GM12891 (cell line): ENCODE results near the gene BDP1.
"Not testable (repeated sequence)": the region's sequence is repeated elsewhere in the genome, so short reads cannot be mapped to it uniquely, and the experiment has no call there.

Experiments
- DNase-seq: peaks from one replicate; pipeline ENCODE4 v3.0.0; 2011; ENCODE audit warnings: low spot score; ENCODE audit not compliant: insufficient read length
- FAIRE-seq: peaks from 2 replicates; lab custom pipeline; 2011; peaks lifted over from hg19 to GRCh38; lab: Jason Lieb, UNC
- PAX5 ChIP-seq: IDR thresholded peaks from 2 replicates; pipeline ENCODE4 v1.6.1; 2011; ENCODE audit warnings: low read length, moderate library complexity, mild to moderate bottlenecking; ENCODE audit not compliant: insufficient read depth, severe bottlenecking
- POLR2A ChIP-seq: IDR thresholded peaks from 2 replicates; pipeline ENCODE4 v1.6.1; 2011; ENCODE audit warnings: low read depth, low read length, control low read depth
- POLR2AphosphoS5 ChIP-seq: IDR thresholded peaks from 2 replicates; pipeline ENCODE4 v1.6.1; 2011; ENCODE audit warnings: low read depth, low read length, control low read depth
- POU2F2 ChIP-seq: IDR thresholded peaks from 2 replicates; pipeline ENCODE4 v1.6.1; 2011; ENCODE audit warnings: low read depth, mild to moderate bottlenecking, control low read depth, low read length, moderate library complexity
- SPI1 ChIP-seq: IDR thresholded peaks from 2 replicates; pipeline ENCODE4 v1.6.1; 2011; ENCODE audit warnings: low read depth, low read length, control low read depth
- TAF1 ChIP-seq: IDR thresholded peaks from 2 replicates; pipeline ENCODE4 v1.6.1; 2011; ENCODE audit warnings: low read depth, low read length, control low read depth

The BDP1 gene

GRCh38 chr5:71576241-71576640 lies 120.8 kb downstream of the BDP1 start:
- DNase-seq, result no peak
- FAIRE-seq, result no peak
- TF ChIP-seq POLR2AphosphoS5 (no peak), TAF1 (no peak), POU2F2 (no peak)

- not testable (repeated sequence) for FAIRE-seq, DNase-seq
Measured at GRCh38 chr5:71577839-71578238, 122.4 kb downstream of the BDP1 start.

GRCh38 chr5:71582945-71583584 lies 127.6 kb downstream of the BDP1 start:
- no peak for TF ChIP-seq POLR2A
- TF ChIP-seq TAF1, result no peak
- no peak for TF ChIP-seq POLR2AphosphoS5
- TF ChIP-seq PAX5, result no peak
- no peak for TF ChIP-seq POU2F2
- TF ChIP-seq SPI1, result no peak
- FAIRE-seq (no peak), DNase-seq (no peak)

- no peak for TF ChIP-seq TAF1
- no peak for TF ChIP-seq SPI1
- TF ChIP-seq POLR2AphosphoS5, result no peak
- TF ChIP-seq POLR2A, result no peak
- TF ChIP-seq POU2F2, result no peak
- no peak for FAIRE-seq
- no peak for DNase-seq
Measured at GRCh38 chr5:71586052-71586940, 130.8 kb downstream of the BDP1 start.

GRCh38 chr5:71586941-71587765 lies 131.7 kb downstream of the BDP1 start, which contains the start of gene MCCC2:
Gene MCCC2 (plus strand): TSS chr5:71587340. CDS start chr5:71587426, 86 bp downstream.
- TF ChIP-seq SPI1 (peak; percentile 19; the same call in 1 of the 2 replicates), POLR2A (peak; percentile 93), POU2F2 (peak; percentile 78), POLR2AphosphoS5 (peak; percentile 95), PAX5 (peak; percentile 87), TAF1 (peak; percentile 66)
- FAIRE-seq (peak; percentile 98), DNase-seq (peak; percentile 86)

- no peak for TF ChIP-seq TAF1
- no peak for TF ChIP-seq SPI1
- DNase-seq (peak; percentile 22), FAIRE-seq (no peak)
Measured at GRCh38 chr5:71587766-71588532, 132.5 kb downstream of the BDP1 start.

- no peak for FAIRE-seq
- DNase-seq, result no peak
- no peak for TF ChIP-seq POU2F2
- TF ChIP-seq POLR2A, result 0 out of 2 replicates have a peak, but pooled peaks have one; percentile 29
- no peak for TF ChIP-seq SPI1
- TF ChIP-seq TAF1, result no peak
- TF ChIP-seq PAX5, result no peak
- no peak for TF ChIP-seq POLR2AphosphoS5
Measured at GRCh38 chr5:71588533-71588885, 133.1 kb downstream of the BDP1 start.

GRCh38 chr5:71589903-71590302 lies 134.5 kb downstream of the BDP1 start:
- TF ChIP-seq PAX5 (no peak), POLR2A (no peak), POLR2AphosphoS5 (no peak), TAF1 (no peak), SPI1 (no peak), POU2F2 (no peak)
- no peak for FAIRE-seq
- DNase-seq, result peak; percentile 25

- TF ChIP-seq POLR2AphosphoS5 (no peak), SPI1 (no peak), POLR2A (no peak), TAF1 (no peak), PAX5 (no peak), POU2F2 (no peak)
- no peak for DNase-seq
- FAIRE-seq, result no peak
Measured at GRCh38 chr5:71591100-71591499, 135.6 kb downstream of the BDP1 start.
